ENCODE results near the gene C19orf44.

DNA sequence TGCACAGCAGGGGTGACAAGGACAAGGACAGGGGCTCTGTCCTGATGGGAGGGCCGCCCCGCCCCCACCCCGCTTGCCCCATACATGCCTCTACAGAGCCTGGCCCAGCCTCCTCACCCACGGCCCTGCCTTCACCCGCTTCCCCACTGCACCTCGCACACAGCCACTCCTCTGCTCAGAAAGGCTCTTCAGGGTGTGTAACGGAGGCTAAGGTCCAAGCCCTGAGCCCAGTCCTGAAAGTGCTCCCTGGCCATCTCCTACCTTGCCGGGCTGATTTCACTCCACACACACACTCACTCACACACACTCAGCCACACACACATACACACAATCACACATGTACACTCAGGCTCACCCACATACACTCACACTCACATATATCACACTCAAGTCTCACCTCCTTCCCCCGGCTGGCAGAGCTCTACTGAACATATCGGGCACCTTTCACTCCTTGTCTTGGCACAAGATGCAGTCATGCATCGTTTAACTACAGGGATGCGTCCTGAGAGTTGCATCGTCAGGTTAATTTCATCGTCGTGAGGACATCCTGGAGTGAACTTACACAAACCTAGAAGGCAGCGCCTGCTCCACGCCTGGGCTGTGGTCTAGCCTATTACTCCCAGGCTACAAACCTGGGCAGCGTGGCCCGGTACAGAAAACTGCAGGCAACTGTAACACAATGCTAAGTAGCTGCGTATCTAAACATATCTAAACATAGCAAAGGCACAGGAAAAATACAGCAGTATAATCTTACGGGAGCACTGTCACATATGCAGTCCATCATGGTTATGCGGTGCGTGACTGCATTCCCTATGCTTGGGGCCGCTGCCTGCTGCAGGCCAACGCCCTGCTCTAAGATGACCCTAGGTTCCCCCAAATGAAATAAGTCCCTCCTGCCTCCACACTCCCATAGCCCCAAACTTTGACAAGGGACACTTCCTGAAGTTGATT lies 37.5 kb upstream of the C19orf44 start:
- TF ChIP-seq, protein P1, sequence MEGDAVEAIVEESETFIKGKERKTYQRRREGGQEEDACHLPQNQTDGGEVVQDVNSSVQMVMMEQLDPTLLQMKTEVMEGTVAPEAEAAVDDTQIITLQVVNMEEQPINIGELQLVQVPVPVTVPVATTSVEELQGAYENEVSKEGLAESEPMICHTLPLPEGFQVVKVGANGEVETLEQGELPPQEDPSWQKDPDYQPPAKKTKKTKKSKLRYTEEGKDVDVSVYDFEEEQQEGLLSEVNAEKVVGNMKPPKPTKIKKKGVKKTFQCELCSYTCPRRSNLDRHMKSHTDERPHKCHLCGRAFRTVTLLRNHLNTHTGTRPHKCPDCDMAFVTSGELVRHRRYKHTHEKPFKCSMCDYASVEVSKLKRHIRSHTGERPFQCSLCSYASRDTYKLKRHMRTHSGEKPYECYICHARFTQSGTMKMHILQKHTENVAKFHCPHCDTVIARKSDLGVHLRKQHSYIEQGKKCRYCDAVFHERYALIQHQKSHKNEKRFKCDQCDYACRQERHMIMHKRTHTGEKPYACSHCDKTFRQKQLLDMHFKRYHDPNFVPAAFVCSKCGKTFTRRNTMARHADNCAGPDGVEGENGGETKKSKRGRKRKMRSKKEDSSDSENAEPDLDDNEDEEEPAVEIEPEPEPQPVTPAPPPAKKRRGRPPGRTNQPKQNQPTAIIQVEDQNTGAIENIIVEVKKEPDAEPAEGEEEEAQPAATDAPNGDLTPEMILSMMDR (IDR thresholded peaks at IDR 0.05; ENCODE audit: low read depth, low read length): no peak
- no peak for TF ChIP-seq EZH2phosphoT487 (IDR thresholded peaks at IDR 0.05; ENCODE audit: low read depth)

Data from OCI-LY3 (cell line).